ENCODE measurements around the gene HSPB6.

The HSPB6 gene

GRCh38 chr19:35738887-35739229, 18.0 kb downstream of the HSPB6 start:
- no peak overlapping the region for H3K4me3 ChIP-seq (ENCODE audit: low read depth, low read length)
- no peaks in the 10 kb centered on the region for H3K36me3 ChIP-seq (ENCODE audit: control insufficient read depth, insufficient read depth, low read length)
- H2AFZ ChIP-seq: no peak overlapping the region
- H3K27me3 ChIP-seq (ENCODE audit: control insufficient read depth, insufficient read depth, low read length): no peaks in the 10 kb centered on the region
- no peak for TF ChIP-seq CTCF (IDR thresholded peaks at IDR 0.05)
- no peaks in the 10 kb centered on the region for H3K9me3 ChIP-seq (ENCODE audit: control insufficient read depth, low read length)
- H3K9ac ChIP-seq: no peak overlapping the region
- H3K4me1 ChIP-seq: peaks cover 5% of the 10 kb centered on the region
- H3K27ac ChIP-seq: no peak overlapping the region
- H3K79me2 ChIP-seq: no peaks in the 10 kb centered on the region
- H3K4me2 ChIP-seq (ENCODE audit: low read length): no peak overlapping the region

GRCh38 chr19:35738021-35738886, 18.6 kb downstream of the HSPB6 start:
- H3K9ac ChIP-seq: no peak overlapping the region
- no peak overlapping the region for H3K4me2 ChIP-seq (ENCODE audit: low read length)
- H3K79me2 ChIP-seq: no peaks in the 10 kb centered on the region
- H3K9me3 ChIP-seq (ENCODE audit: control insufficient read depth, low read length): no peaks in the 10 kb centered on the region
- no peaks in the 10 kb centered on the region for H3K36me3 ChIP-seq (ENCODE audit: control insufficient read depth, insufficient read depth, low read length)
- TF ChIP-seq CTCF (IDR thresholded peaks at IDR 0.05): no peak
- no peak overlapping the region for H3K4me3 ChIP-seq (ENCODE audit: low read depth, low read length)
- H3K27ac ChIP-seq: no peak overlapping the region
- peaks cover 5% of the 10 kb centered on the region for H3K4me1 ChIP-seq
- no peak overlapping the region for H2AFZ ChIP-seq
- no peaks in the 10 kb centered on the region for H3K27me3 ChIP-seq (ENCODE audit: control insufficient read depth, insufficient read depth, low read length)

GRCh38 chr19:35736913-35737886, 19.6 kb downstream of the HSPB6 start:
- H3K4me1 ChIP-seq: peaks cover 5% of the 10 kb centered on the region
- H3K27me3 ChIP-seq (ENCODE audit: control insufficient read depth, insufficient read depth, low read length): no peaks in the 10 kb centered on the region
- no peaks in the 10 kb centered on the region for H3K36me3 ChIP-seq (ENCODE audit: control insufficient read depth, insufficient read depth, low read length)
- TF ChIP-seq CTCF (IDR thresholded peaks at IDR 0.05): no peak
- H3K4me3 ChIP-seq (ENCODE audit: low read depth, low read length): no peak overlapping the region
- no peak overlapping the region for H3K27ac ChIP-seq
- no peak overlapping the region for H3K9ac ChIP-seq
- no peak overlapping the region for H3K4me2 ChIP-seq (ENCODE audit: low read length)
- no peaks in the 10 kb centered on the region for H3K9me3 ChIP-seq (ENCODE audit: control insufficient read depth, low read length)
- H2AFZ ChIP-seq: no peak overlapping the region
- no peaks in the 10 kb centered on the region for H3K79me2 ChIP-seq

GRCh38 chr19:35734889-35735288, 21.9 kb downstream of the HSPB6 start:
- Histone ChIP-seq H3K9ac (no peak overlapping the region), H3K9me3 (ENCODE audit: control insufficient read depth, low read length) (no peaks in the 10 kb centered on the region), H2AFZ (no peak overlapping the region), H3K36me3 (ENCODE audit: control insufficient read depth, insufficient read depth, low read length) (no peaks in the 10 kb centered on the region), H3K27me3 (ENCODE audit: control insufficient read depth, insufficient read depth, low read length) (no peaks in the 10 kb centered on the region), H3K79me2 (peaks cover 3% of the 10 kb centered on the region), H3K4me3 (ENCODE audit: low read depth, low read length) (no peak overlapping the region), H3K4me2 (ENCODE audit: low read length) (no peak overlapping the region), H3K4me1 (no peaks in the 10 kb centered on the region), H3K27ac (no peak overlapping the region)
- TF ChIP-seq CTCF (IDR thresholded peaks at IDR 0.05): no peak

Data from parathyroid adenoma (tissue), 2 donors.